NB4 (cell line): ENCODE measurements around the gene MYO1E.

Experiments
- CTCF ChIP-seq: IDR thresholded peaks from one replicate; pipeline ENCODE4 v1.5.1; 2012; ENCODE audit warnings: low read depth, low read length
- MAX ChIP-seq: IDR thresholded peaks from 2 replicates; pipeline ENCODE4 v1.6.1; 2011; ENCODE audit warnings: low read depth, low read length
- POLR2A ChIP-seq: IDR thresholded peaks from 2 replicates; pipeline ENCODE4 v1.6.1; 2011; ENCODE audit warnings: mild to moderate bottlenecking; ENCODE audit not compliant: insufficient read length; ENCODE audit errors: extremely low read depth

GRCh38 chr15:59229015-59229414 lies 143.7 kb downstream of the MYO1E start:
- no peak for TF ChIP-seq CTCF
- TF ChIP-seq POLR2A: no peak
- no peak for TF ChIP-seq MAX
